ENCODE measurements around the gene TTLL7. TPM values are rescaled to one million over a fixed set of nuclear protein-coding genes. Genes with fewer than 3 reads are reported as not detected.
"Not testable (repeated sequence)": the region's sequence is repeated elsewhere in the genome, so short reads cannot be mapped to it uniquely, and the experiment has no call there.

TTLL7 gene
- polyA plus RNA-seq, 3 donors from 2014 or later = 0.46 to 1.9 (median 0.69) TPM

- no peak overlapping the region for H3K27ac Mint-ChIP-seq
- peaks cover 0 to 4% (median 0%) of the 10 kb centered on the region in 3 donors for H3K36me3 Mint-ChIP-seq
- DNase-seq = no peak
- no peak overlapping the region for H3K4me3 Mint-ChIP-seq
- H3K27me3 Mint-ChIP-seq (ENCODE audit: low read depth in 3 of 3) = peaks cover 4 to 8% (median 5%) of the 10 kb centered on the region in 3 donors
- H3K9me3 Mint-ChIP-seq = no peaks in the 10 kb centered on the region
- H3K4me1 Mint-ChIP-seq = no peaks in the 10 kb centered on the region
Observed at GRCh38 chr1:84006591-84006990, 7.7 kb upstream of the TTLL7 start.

GRCh38 chr1:84001501-84001900 lies 2.6 kb upstream of the TTLL7 start:
- peaks cover 5 to 24% (median 11%) of the 10 kb centered on the region in 3 donors for H3K27me3 Mint-ChIP-seq (ENCODE audit: low read depth in 3 of 3)
- no peaks in the 10 kb centered on the region for H3K36me3 Mint-ChIP-seq
- no peaks in the 10 kb centered on the region for H3K9me3 Mint-ChIP-seq
- no peak for DNase-seq
- peaks cover 11 to 13% of the 10 kb centered on the region in 2 donors for H3K4me1 Mint-ChIP-seq
- no peak overlapping the region for H3K27ac Mint-ChIP-seq
- H3K4me3 Mint-ChIP-seq = no peak overlapping the region

GRCh38 chr1:84000954-84001495 lies 2.1 kb upstream of the TTLL7 start:
- H3K36me3 Mint-ChIP-seq = no peaks in the 10 kb centered on the region
- no peaks in the 10 kb centered on the region for H3K9me3 Mint-ChIP-seq
- peaks cover 5 to 24% (median 11%) of the 10 kb centered on the region in 3 donors for H3K27me3 Mint-ChIP-seq (ENCODE audit: low read depth in 3 of 3)
- H3K4me3 Mint-ChIP-seq = no peak overlapping the region
- DNase-seq = no peak
- no peak overlapping the region for H3K27ac Mint-ChIP-seq
- peaks cover 11 to 13% of the 10 kb centered on the region in 2 donors for H3K4me1 Mint-ChIP-seq

- no peaks in the 10 kb centered on the region for H3K36me3 Mint-ChIP-seq
- peaks cover 11 to 13% of the 10 kb centered on the region in 2 donors for H3K4me1 Mint-ChIP-seq
- no peak for DNase-seq
- peak overlapping the region; percentile 49 to 86 (median 59) for H3K4me3 Mint-ChIP-seq
- H3K27ac Mint-ChIP-seq = no peak overlapping the region
- H3K9me3 Mint-ChIP-seq = no peaks in the 10 kb centered on the region
- H3K27me3 Mint-ChIP-seq (ENCODE audit: low read depth in 3 of 3) = peaks cover 5 to 27% (median 11%) of the 10 kb centered on the region in 3 donors
Observed at GRCh38 chr1:84000196-84000885, 1.4 kb upstream of the TTLL7 start.

- peaks cover 11 to 13% of the 10 kb centered on the region in 2 donors for H3K4me1 Mint-ChIP-seq
- H3K27ac Mint-ChIP-seq = peak overlapping the region in 2 of 6 donors; percentile 47 to 71
- no peak for DNase-seq
Observed at GRCh38 chr1:83999316-83999819, 436 bp upstream of the TTLL7 start.

GRCh38 chr1:83998205-83998497 lies 781 bp downstream of the TTLL7 start:
- H3K4me3 Mint-ChIP-seq = peak overlapping the region; percentile 85 to 88 (median 86)
- peak overlapping the region in 2 of 6 donors; percentile 23 to 47 for H3K27ac Mint-ChIP-seq
- H3K36me3 Mint-ChIP-seq = no peaks in the 10 kb centered on the region
- peaks cover 11 to 13% of the 10 kb centered on the region in 2 donors for H3K4me1 Mint-ChIP-seq
- H3K9me3 Mint-ChIP-seq = no peaks in the 10 kb centered on the region
- peak in 1 of 3 donors; percentile 4 for DNase-seq
- H3K27me3 Mint-ChIP-seq (ENCODE audit: low read depth in 3 of 3) = peaks cover 2 to 28% (median 18%) of the 10 kb centered on the region in 3 donors

More at GRCh38 chr1:83999316-83999819, 436 bp upstream of the TTLL7 start:
- Mint-ChIP-seq H3K9me3 (no peaks in the 10 kb centered on the region), H3K27me3 (ENCODE audit: low read depth in 3 of 3) (peaks cover 5 to 28% (median 15%) of the 10 kb centered on the region in 3 donors), H3K36me3 (no peaks in the 10 kb centered on the region), H3K4me3 (peak overlapping the region; percentile 80 to 90 (median 86))

- Mint-ChIP-seq H3K4me3 (no peak overlapping the region), H3K9me3 (no peaks in the 10 kb centered on the region), H3K27me3 (ENCODE audit: low read depth in 3 of 3) (peaks cover 2 to 32% (median 18%) of the 10 kb centered on the region in 3 donors), H3K27ac (no peak overlapping the region), H3K36me3 (no peaks in the 10 kb centered on the region), H3K4me1 (peaks cover 11 to 13% of the 10 kb centered on the region in 2 donors)
- DNase-seq = no peak
Observed at GRCh38 chr1:83997631-83998030, 1.3 kb downstream of the TTLL7 start.

GRCh38 chr1:83996621-83997020 lies 2.3 kb downstream of the TTLL7 start:
- no peak for DNase-seq
- Mint-ChIP-seq H3K4me3 (no peak overlapping the region), H3K36me3 (no peaks in the 10 kb centered on the region), H3K4me1 (peaks cover 11 to 13% of the 10 kb centered on the region in 2 donors), H3K27ac (no peak overlapping the region), H3K9me3 (no peaks in the 10 kb centered on the region), H3K27me3 (ENCODE audit: low read depth in 3 of 3) (peaks cover 2 to 30% (median 18%) of the 10 kb centered on the region in 3 donors)

GRCh38 chr1:83996191-83996590 lies 2.7 kb downstream of the TTLL7 start:
- Mint-ChIP-seq H3K9me3 (no peaks in the 10 kb centered on the region), H3K4me3 (no peak overlapping the region), H3K27ac (no peak overlapping the region), H3K36me3 (no peaks in the 10 kb centered on the region), H3K27me3 (ENCODE audit: low read depth in 3 of 3) (peaks cover 2 to 28% (median 18%) of the 10 kb centered on the region in 3 donors), H3K4me1 (peaks cover 11 to 13% of the 10 kb centered on the region in 2 donors)
- no peak for DNase-seq

- Mint-ChIP-seq H3K9me3 (no peaks in the 10 kb centered on the region), H3K4me1 (peaks cover 11 to 13% of the 10 kb centered on the region in 2 donors), H3K36me3 (no peaks in the 10 kb centered on the region), H3K27me3 (ENCODE audit: low read depth in 3 of 3) (peaks cover 2 to 23% (median 18%) of the 10 kb centered on the region in 3 donors), H3K4me3 (no peak overlapping the region), H3K27ac (no peak overlapping the region)
- no peak for DNase-seq
Observed at GRCh38 chr1:83995649-83996048, 3.3 kb downstream of the TTLL7 start.

GRCh38 chr1:83994111-83994510 lies 4.8 kb downstream of the TTLL7 start:
- peaks cover 4 to 5% of the 10 kb centered on the region in 2 donors for H3K4me1 Mint-ChIP-seq
- peaks cover 2 to 17% (median 10%) of the 10 kb centered on the region in 3 donors for H3K27me3 Mint-ChIP-seq (ENCODE audit: low read depth in 3 of 3)
- no peak for DNase-seq
- no peaks in the 10 kb centered on the region for H3K36me3 Mint-ChIP-seq
- H3K4me3 Mint-ChIP-seq = no peak overlapping the region
- H3K27ac Mint-ChIP-seq = no peak overlapping the region
- H3K9me3 Mint-ChIP-seq = no peaks in the 10 kb centered on the region

GRCh38 chr1:83990734-83991133 lies 8.2 kb downstream of the TTLL7 start:
- Mint-ChIP-seq H3K36me3 (peaks cover 0 to 3% (median 0%) of the 10 kb centered on the region in 3 donors), H3K4me1 (no peaks in the 10 kb centered on the region), H3K4me3 (no peak overlapping the region), H3K27me3 (ENCODE audit: low read depth in 3 of 3) (peaks cover 0 to 12% (median 10%) of the 10 kb centered on the region in 3 donors), H3K9me3 (peaks cover 3 to 10% (median 8%) of the 10 kb centered on the region in 6 donors), H3K27ac (no peak overlapping the region)
- no peak for DNase-seq

- Mint-ChIP-seq H3K4me1 (no peaks in the 10 kb centered on the region), H3K27ac (no peak overlapping the region), H3K4me3 (no peak overlapping the region), H3K27me3 (ENCODE audit: low read depth in 3 of 3) (peaks cover 0 to 8% (median 5%) of the 10 kb centered on the region in 3 donors), H3K36me3 (peaks cover 0 to 7% (median 3%) of the 10 kb centered on the region in 3 donors), H3K9me3 (peaks cover 3 to 10% (median 8%) of the 10 kb centered on the region in 6 donors)
- no peak for DNase-seq
Observed at GRCh38 chr1:83985048-83985447, 13.9 kb downstream of the TTLL7 start.

- H3K36me3 Mint-ChIP-seq; DNase-seq; H3K4me3 Mint-ChIP-seq; H3K4me1 Mint-ChIP-seq; H3K27ac Mint-ChIP-seq; H3K27me3 Mint-ChIP-seq (ENCODE audit: low read depth in 3 of 3); H3K9me3 Mint-ChIP-seq: not testable (repeated sequence)
Observed at GRCh38 chr1:83983918-83984317, 15.0 kb downstream of the TTLL7 start.
